Stimulated activated CD4-positive, alpha-beta T cell treated with anti-CD3 and anti-CD28 coated beads, TNF-alpha, amount 100 ng/mL, for 1 hour (primary cell): ENCODE results near the gene SLC41A1.
"Not testable (repeated sequence)": the region's sequence is repeated elsewhere in the genome, so short reads cannot be mapped to it uniquely, and the experiment has no call there.

Source experiments
- DNase-seq, 3 donors: peaks; one replicate each; pipeline ENCODE4 v3.0.0-alpha.2; 2020; ENCODE audit warnings: low read depth in 3 of 3, low spot score in 1 of 3

SLC41A1 gene

GRCh38 chr1:205823260-205823659, 10.3 kb upstream of the SLC41A1 start:
- not testable (repeated sequence) for DNase-seq

GRCh38 chr1:205822397-205822796, 9.4 kb upstream of the SLC41A1 start:
- DNase-seq: no peak

- DNase-seq: no peak
These were observed 5.0 kb upstream of the SLC41A1 start for GRCh38 chr1:205817988-205818387.

GRCh38 chr1:205817364-205817763, 4.4 kb upstream of the SLC41A1 start:
- DNase-seq: no peak

GRCh38 chr1:205813755-205814058, 709 bp upstream of the SLC41A1 start:
- no peak for DNase-seq

- DNase-seq: no peak
These were observed 624 bp downstream of the SLC41A1 start for GRCh38 chr1:205812271-205812877.

GRCh38 chr1:205811660-205812059, 1.3 kb downstream of the SLC41A1 start:
- DNase-seq: no peak

GRCh38 chr1:205810448-205811157, 2.4 kb downstream of the SLC41A1 start:
- no peak for DNase-seq

GRCh38 chr1:205809942-205810345, 3.1 kb downstream of the SLC41A1 start:
- no peak for DNase-seq

GRCh38 chr1:205809469-205809868, 3.5 kb downstream of the SLC41A1 start:
- no peak for DNase-seq

GRCh38 chr1:205805082-205805711, 7.8 kb downstream of the SLC41A1 start:
- no peak for DNase-seq

GRCh38 chr1:205804605-205805004, 8.4 kb downstream of the SLC41A1 start:
- no peak for DNase-seq

GRCh38 chr1:205803986-205804385, 9.0 kb downstream of the SLC41A1 start:
- no peak for DNase-seq

- no peak for DNase-seq
These were observed 10.9 kb downstream of the SLC41A1 start for GRCh38 chr1:205802060-205802459.

GRCh38 chr1:205800981-205801703, 11.9 kb downstream of the SLC41A1 start:
- DNase-seq: no peak

GRCh38 chr1:205800427-205800826, 12.6 kb downstream of the SLC41A1 start:
- no peak for DNase-seq

GRCh38 chr1:205798577-205798976, 14.4 kb downstream of the SLC41A1 start:
- no peak for DNase-seq

GRCh38 chr1:205797168-205797567, 15.8 kb downstream of the SLC41A1 start:
- no peak for DNase-seq

GRCh38 chr1:205794011-205794730, 18.8 kb downstream of the SLC41A1 start:
- no peak for DNase-seq

GRCh38 chr1:205792961-205793673, 19.9 kb downstream of the SLC41A1 start:
- no peak for DNase-seq

- no peak for DNase-seq
These were observed 20.5 kb downstream of the SLC41A1 start for GRCh38 chr1:205792481-205792881.
